HG02610 (cell line): Measurements from ENCODE around the gene KRT79.
"Not testable (repeated sequence)": the region's sequence is repeated elsewhere in the genome, so short reads cannot be mapped to it uniquely, and the experiment has no call there.

Source experiments
- ATAC-seq: cut with Tn5 transposase; IDR thresholded peaks from one replicate; pipeline ENCODE4 v1.9.1; 2021; ENCODE audit warnings: mild to moderate bottlenecking, moderate library complexity; ENCODE audit not compliant: unreplicated experiment

The KRT79 gene

GRCh38 chr12:52833922-52834726, at the start of gene KRT79:
KRT79 (minus strand) TSS chr12:52834311; CDS start chr12:52834260, 51 bp downstream.
- ATAC-seq = no peak

- ATAC-seq = not testable (repeated sequence)
Measured at GRCh38 chr12:52880499-52880898, 46.4 kb upstream of the KRT79 start.

- ATAC-seq = no peak
Measured at GRCh38 chr12:52879394-52880351, 45.6 kb upstream of the KRT79 start.

GRCh38 chr12:52878507-52879393, 44.6 kb upstream of the KRT79 start:
- ATAC-seq = no peak

- no peak for ATAC-seq
Measured at GRCh38 chr12:52877242-52877641, 43.1 kb upstream of the KRT79 start.

- no peak for ATAC-seq
Measured at GRCh38 chr12:52876372-52876771, 42.3 kb upstream of the KRT79 start.

GRCh38 chr12:52874573-52875435, 40.7 kb upstream of the KRT79 start:
- no peak for ATAC-seq

- no peak for ATAC-seq
Measured at GRCh38 chr12:52873832-52874572, 39.9 kb upstream of the KRT79 start.

GRCh38 chr12:52873513-52873831, 39.4 kb upstream of the KRT79 start:
- ATAC-seq = no peak

- no peak for ATAC-seq
Measured at GRCh38 chr12:52872644-52873389, 38.7 kb upstream of the KRT79 start.

- no peak for ATAC-seq
Measured at GRCh38 chr12:52871291-52872039, 37.4 kb upstream of the KRT79 start.

GRCh38 chr12:52870361-52871290, 36.5 kb upstream of the KRT79 start:
- peak; percentile 58 for ATAC-seq

- ATAC-seq = no peak
Measured at GRCh38 chr12:52867642-52868041, 33.5 kb upstream of the KRT79 start.

GRCh38 chr12:52867152-52867551, 33.0 kb upstream of the KRT79 start:
- ATAC-seq = no peak

- ATAC-seq = no peak
Measured at GRCh38 chr12:52865090-52865944, 31.2 kb upstream of the KRT79 start.

GRCh38 chr12:52862023-52862422, 27.9 kb upstream of the KRT79 start:
- ATAC-seq = no peak
